ENCODE results near the gene TMEM212. TPM values are rescaled to one million over a fixed set of nuclear protein-coding genes. Genes with fewer than 3 reads are reported as not detected.

The TMEM212 gene
- total RNA-seq, 1 donor from 2014 or later: not detected

GRCh38 chr3:171840445-171840810 lies 2.7 kb upstream of the TMEM212 start:
- H3K36me3 Mint-ChIP-seq (ENCODE audit: insufficient read depth): no peaks in the 10 kb centered on the region
- no peak for DNase-seq (ENCODE audit: low spot score, unreplicated experiment)
- TF ChIP-seq, protein P1, sequence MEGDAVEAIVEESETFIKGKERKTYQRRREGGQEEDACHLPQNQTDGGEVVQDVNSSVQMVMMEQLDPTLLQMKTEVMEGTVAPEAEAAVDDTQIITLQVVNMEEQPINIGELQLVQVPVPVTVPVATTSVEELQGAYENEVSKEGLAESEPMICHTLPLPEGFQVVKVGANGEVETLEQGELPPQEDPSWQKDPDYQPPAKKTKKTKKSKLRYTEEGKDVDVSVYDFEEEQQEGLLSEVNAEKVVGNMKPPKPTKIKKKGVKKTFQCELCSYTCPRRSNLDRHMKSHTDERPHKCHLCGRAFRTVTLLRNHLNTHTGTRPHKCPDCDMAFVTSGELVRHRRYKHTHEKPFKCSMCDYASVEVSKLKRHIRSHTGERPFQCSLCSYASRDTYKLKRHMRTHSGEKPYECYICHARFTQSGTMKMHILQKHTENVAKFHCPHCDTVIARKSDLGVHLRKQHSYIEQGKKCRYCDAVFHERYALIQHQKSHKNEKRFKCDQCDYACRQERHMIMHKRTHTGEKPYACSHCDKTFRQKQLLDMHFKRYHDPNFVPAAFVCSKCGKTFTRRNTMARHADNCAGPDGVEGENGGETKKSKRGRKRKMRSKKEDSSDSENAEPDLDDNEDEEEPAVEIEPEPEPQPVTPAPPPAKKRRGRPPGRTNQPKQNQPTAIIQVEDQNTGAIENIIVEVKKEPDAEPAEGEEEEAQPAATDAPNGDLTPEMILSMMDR (IDR thresholded peaks at IDR 0.05; ENCODE audit: unreplicated experiment): no peak
- peaks cover 33% of the 10 kb centered on the region for H3K4me1 Mint-ChIP-seq (ENCODE audit: low read depth)
- no peak overlapping the region for H3K4me3 Mint-ChIP-seq (ENCODE audit: low read depth)
- H3K9me3 Mint-ChIP-seq (ENCODE audit: low read depth): peaks cover 3% of the 10 kb centered on the region
- no peaks in the 10 kb centered on the region for H3K27me3 Mint-ChIP-seq
- H3K27ac Mint-ChIP-seq: peak overlapping the region; percentile 60

DNA sequence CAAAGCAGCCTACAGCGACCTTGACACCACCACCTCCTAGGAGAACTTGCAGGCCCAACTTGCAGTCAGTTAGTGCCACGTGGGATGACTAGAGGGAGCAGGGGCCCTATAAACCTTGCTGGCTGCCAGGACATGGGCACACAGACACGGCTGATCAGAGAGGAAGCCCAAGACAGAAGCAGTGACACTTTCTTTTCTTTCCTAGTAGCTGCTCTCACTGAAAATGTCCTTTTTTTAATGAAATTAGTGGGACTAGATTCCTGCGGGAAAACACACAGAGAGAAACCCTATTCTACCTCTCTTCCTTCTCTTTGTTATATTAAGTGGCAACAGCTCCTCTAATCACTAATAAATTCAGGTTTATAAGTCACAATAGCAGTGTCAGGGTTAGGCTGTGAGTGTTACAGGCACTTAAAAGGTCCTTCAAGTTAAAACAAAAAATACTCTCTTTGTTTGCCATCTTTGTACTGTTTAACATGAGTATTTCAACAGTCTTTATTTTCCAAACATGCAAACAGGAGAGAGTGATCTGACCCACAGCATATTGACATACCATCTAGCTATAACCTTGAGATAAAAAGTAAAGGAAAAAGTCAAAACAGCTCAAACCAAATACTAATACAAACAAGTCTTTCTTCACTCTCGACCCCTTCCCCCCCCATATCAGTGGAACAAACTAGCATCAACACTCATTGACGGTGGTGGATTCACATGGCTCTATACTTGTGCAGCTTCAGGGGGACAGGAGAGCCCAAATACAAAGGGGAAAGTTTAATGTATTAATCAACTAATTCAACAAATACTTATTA lies 2.1 kb upstream of the TMEM212 start:
- no peaks in the 10 kb centered on the region for H3K27me3 Mint-ChIP-seq
- TF ChIP-seq, protein P1 (IDR thresholded peaks at IDR 0.05; ENCODE audit: unreplicated experiment): no peak
- H3K4me1 Mint-ChIP-seq (ENCODE audit: low read depth): peaks cover 35% of the 10 kb centered on the region
- H3K4me3 Mint-ChIP-seq (ENCODE audit: low read depth): no peak overlapping the region
- DNase-seq (ENCODE audit: low spot score, unreplicated experiment): no peak
- H3K9me3 Mint-ChIP-seq (ENCODE audit: low read depth): peaks cover 5% of the 10 kb centered on the region
- H3K36me3 Mint-ChIP-seq (ENCODE audit: insufficient read depth): no peaks in the 10 kb centered on the region
- peak overlapping the region; percentile 60 for H3K27ac Mint-ChIP-seq

GRCh38 chr3:171841620-171842000 lies 1.5 kb upstream of the TMEM212 start:
- Mint-ChIP-seq H3K4me3 (ENCODE audit: low read depth) (no peak overlapping the region), H3K9me3 (ENCODE audit: low read depth) (peaks cover 6% of the 10 kb centered on the region), H3K27ac (peak overlapping the region; percentile 60), H3K4me1 (ENCODE audit: low read depth) (peaks cover 37% of the 10 kb centered on the region), H3K36me3 (ENCODE audit: insufficient read depth) (no peaks in the 10 kb centered on the region), H3K27me3 (no peaks in the 10 kb centered on the region)
- TF ChIP-seq, protein P1 (IDR thresholded peaks at IDR 0.05; ENCODE audit: unreplicated experiment): no peak
- no peak for DNase-seq (ENCODE audit: low spot score, unreplicated experiment)

DNA sequence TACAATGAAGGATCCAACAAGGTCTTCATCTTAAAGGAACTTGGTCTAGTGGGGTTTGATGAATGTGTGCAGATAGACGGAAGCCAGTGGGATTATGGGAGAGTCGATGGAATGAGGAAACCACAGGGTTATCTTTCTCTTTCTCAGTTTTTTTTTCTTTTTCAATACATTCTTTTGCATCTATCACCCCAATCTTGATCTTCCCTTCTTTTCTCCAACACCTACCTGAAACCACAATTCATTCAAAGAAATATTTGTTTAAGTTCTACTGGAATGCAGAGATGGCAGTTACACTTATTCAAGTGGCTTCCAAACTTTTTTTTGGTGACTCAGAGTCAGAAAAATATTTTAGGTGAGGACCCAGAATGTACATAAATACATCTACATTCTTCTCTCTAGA lies 1.7 kb downstream of the TMEM212 start:
- H3K36me3 Mint-ChIP-seq (ENCODE audit: insufficient read depth): no peaks in the 10 kb centered on the region
- no peak overlapping the region for H3K27ac Mint-ChIP-seq
- TF ChIP-seq, protein P1 (IDR thresholded peaks at IDR 0.05; ENCODE audit: unreplicated experiment): no peak
- no peak overlapping the region for H3K4me3 Mint-ChIP-seq (ENCODE audit: low read depth)
- H3K4me1 Mint-ChIP-seq (ENCODE audit: low read depth): peaks cover 34% of the 10 kb centered on the region
- H3K9me3 Mint-ChIP-seq (ENCODE audit: low read depth): peaks cover 6% of the 10 kb centered on the region
- H3K27me3 Mint-ChIP-seq: no peaks in the 10 kb centered on the region
- DNase-seq (ENCODE audit: low spot score, unreplicated experiment): no peak

GRCh38 chr3:171845481-171846284 lies 2.5 kb downstream of the TMEM212 start:
- peaks cover 6% of the 10 kb centered on the region for H3K9me3 Mint-ChIP-seq (ENCODE audit: low read depth)
- H3K36me3 Mint-ChIP-seq (ENCODE audit: insufficient read depth): no peaks in the 10 kb centered on the region
- H3K27me3 Mint-ChIP-seq: no peaks in the 10 kb centered on the region
- TF ChIP-seq, protein P1 (IDR thresholded peaks at IDR 0.05; ENCODE audit: unreplicated experiment): no peak
- H3K4me1 Mint-ChIP-seq (ENCODE audit: low read depth): peaks cover 36% of the 10 kb centered on the region
- H3K27ac Mint-ChIP-seq: no peak overlapping the region
- no peak for DNase-seq (ENCODE audit: low spot score, unreplicated experiment)
- H3K4me3 Mint-ChIP-seq (ENCODE audit: low read depth): no peak overlapping the region

All from progenitor cell of endocrine pancreas (in vitro differentiated cells).